Endothelial cell of umbilical vein (primary cell): ENCODE results near the gene SMAP1. TPM values are rescaled to one million over a fixed set of nuclear protein-coding genes. Genes with fewer than 3 reads are reported as not detected.

Experiments used
- BruUV-seq: library from RNA; stranded (reverse); fragments of 400-500 nt; replicated peaks from 2 replicates; lab custom pipeline; 2021; lab: Mats Ljungman, UMichigan
- CTCF ChIA-PET: fragments of 300-600, 350-600 bp; sonication (Branson Sonifier 250); formaldehyde crosslinking; loops from one replicate; lab custom pipeline; 2021; ENCODE audit warnings: antibody characterized with exemption, inconsistent platforms; lab: Charles Lee
- POLR2A ChIA-PET: fragments of 300-600, 350-600 bp; sonication (Branson Sonifier 250); formaldehyde crosslinking; loops from one replicate; lab custom pipeline; 2021; ENCODE audit warnings: antibody characterized with exemption, inconsistent platforms; lab: Charles Lee
- DNase-seq: peaks from one replicate; pipeline ENCODE4 v3.0.0-alpha.2; 2011; ENCODE audit warnings: low read depth, low spot score
- FAIRE-seq: peaks from 2 replicates; lab custom pipeline; 2011; peaks lifted over from hg19 to GRCh38; lab: Jason Lieb, UNC
- H2AFZ ChIP-seq: 2 replicates; pipeline ENCODE4 v1.6.0; 2012; ENCODE audit warnings: low read depth, low read length, control low read depth, inconsistent platforms
- H3K27ac ChIP-seq: 2 replicates; pipeline ENCODE4 v1.5.1; 2011; ENCODE audit warnings: low read depth, mild to moderate bottlenecking, control low read depth, low read length, moderate library complexity; ENCODE audit not compliant: insufficient read depth
- H3K27me3 ChIP-seq, 2 experiments: 2 replicates each; pipeline versions ENCODE4 v1.6.0 to v1.6.1; 2011; ENCODE audit warnings: low read length in 2 of 2, mixed read lengths in 1 of 2; ENCODE audit not compliant: control insufficient read depth in 2 of 2, insufficient read depth in 2 of 2
- H3K36me3 ChIP-seq, 2 experiments: 2 replicates in 1 of 2; 3 replicates in 1 of 2; pipeline ENCODE4 v1.5.1; 2011; ENCODE audit warnings: low read length in 2 of 2, mild to moderate bottlenecking in 1 of 2, moderate library complexity in 1 of 2; ENCODE audit not compliant: control insufficient read depth in 2 of 2, insufficient read depth in 2 of 2; ENCODE audit errors: extremely low read depth in 1 of 2
- H3K4me1 ChIP-seq: 3 replicates; pipeline ENCODE4 v1.5.1; 2011; ENCODE audit warnings: mild to moderate bottlenecking, low read length; ENCODE audit not compliant: control insufficient read depth, insufficient read depth; ENCODE audit errors: extremely low read depth
- H3K4me2 ChIP-seq: 2 replicates; pipeline ENCODE4 v1.6.1; 2011; ENCODE audit warnings: low read length, control low read depth, mixed read lengths; ENCODE audit not compliant: insufficient read depth
- H3K4me3 ChIP-seq, 3 experiments: fragments of 200-600 bp in 1 of 3; sonication (generic), shearing (Covaris generic) in 1 of 3; replicated peaks in 1 of 3; 2 replicates each; pipeline ENCODE4 v1.5.1; 2011 to 2016; ENCODE audit warnings: control low read depth in 3 of 3, low read length in 3 of 3, mild to moderate bottlenecking in 2 of 3, inconsistent platforms in 1 of 3, low read depth in 1 of 3, moderate library complexity in 1 of 3; ENCODE audit not compliant: insufficient read depth in 1 of 3
- H3K79me2 ChIP-seq: 2 replicates; pipeline ENCODE4 v1.6.0; 2012; ENCODE audit warnings: low read length, inconsistent platforms; ENCODE audit not compliant: control insufficient read depth, insufficient read depth
- H3K9ac ChIP-seq: replicated peaks from 2 replicates; pipeline ENCODE3; 2011; ENCODE audit warnings: low read length, control low read depth; ENCODE audit not compliant: insufficient read depth; ENCODE audit errors: extremely low read depth
- H3K9me1 ChIP-seq: replicated peaks from 3 replicates; pipeline ENCODE4 v1.6.0; 2011; ENCODE audit warnings: mild to moderate bottlenecking, low read length; ENCODE audit not compliant: control insufficient read depth, insufficient read depth; ENCODE audit errors: extremely low read depth
- H3K9me3 ChIP-seq: replicated peaks from 2 replicates; pipeline ENCODE4 v1.5.1; 2012; ENCODE audit warnings: low read length, inconsistent platforms; ENCODE audit not compliant: control insufficient read depth, insufficient read depth
- H4K20me1 ChIP-seq: replicated peaks from 2 replicates; pipeline ENCODE3; 2011; ENCODE audit warnings: mild to moderate bottlenecking, low read length; ENCODE audit not compliant: control insufficient read depth, insufficient read depth; ENCODE audit errors: extremely low read depth
- EZH2 ChIP-seq: IDR thresholded peaks from 2 replicates; pipeline ENCODE4 v1.6.1; 2012; ENCODE audit warnings: borderline replicate concordance, low read depth, mild to moderate bottlenecking, moderate library complexity, low read length, inconsistent platforms; ENCODE audit not compliant: severe bottlenecking
- FOS ChIP-seq: IDR thresholded peaks from 2 replicates; pipeline ENCODE4 v1.6.1; 2011; ENCODE audit warnings: mild to moderate bottlenecking, low read length, moderate library complexity, borderline replicate concordance; ENCODE audit not compliant: insufficient read depth
- GATA2 ChIP-seq: IDR thresholded peaks from 2 replicates; pipeline ENCODE4 v1.7.0; 2011; ENCODE audit warnings: low read depth, mild to moderate bottlenecking, moderate library complexity, mixed read lengths, low read length; ENCODE audit not compliant: insufficient read length, insufficient read depth
- JUN ChIP-seq: IDR thresholded peaks from 2 replicates; pipeline ENCODE4 v1.6.1; 2011; ENCODE audit warnings: borderline replicate concordance, low read depth; ENCODE audit not compliant: insufficient read length, insufficient read depth
- MYC ChIP-seq: IDR thresholded peaks from one replicate; pipeline ENCODE4 v1.6.1; 2011; ENCODE audit warnings: mild to moderate bottlenecking, low read depth, low read length
- POLR2A ChIP-seq: IDR thresholded peaks from 2 replicates; pipeline ENCODE4 v1.6.1; 2012; ENCODE audit warnings: low read depth, mild to moderate bottlenecking, control low read depth, low read length
- POLR2AphosphoS5 ChIP-seq: IDR thresholded peaks from 2 replicates; pipeline ENCODE4 v1.6.1; 2012; ENCODE audit warnings: low read depth, mild to moderate bottlenecking, control low read depth, low read length, moderate library complexity; ENCODE audit not compliant: insufficient read depth
- dilution Hi-C: fragments of 300-500 bp; cut with MboI; formaldehyde crosslinking; loops from one replicate; pipeline ENCODE4 v1.15.0; 2019; ENCODE audit warnings: low sequenced_read_pairs; ENCODE audit not compliant: extremely low pct_ligation_motif_present
- intact Hi-C: fragments of 100-400 bp; cut with micrococcal nuclease; formaldehyde crosslinking; loops from one replicate; pipeline ENCODE4 v1.10.0; 2022
- polyA plus RNA-seq, 4 experiments: library from polyadenylated mRNA; depleted of rRNA in 3 of 4; stranded (reverse) in 3 of 4; unstranded in 1 of 4; fragments of >200 nt; gene quantifications; 2 replicates each; pipeline versions ENCODE4 v1.2.1 to v1.2.3, GENCODE V29; 2011 to 2012; ENCODE audit warnings: missing spikeins in 1 of 4
- total RNA-seq: library from RNA; stranded (reverse); gene quantifications from 2 replicates; pipeline ENCODE4 v1.2.3, GENCODE V29; 2021
- TF ChIP-seq, protein P1 (sequence below), 2 donors: IDR thresholded peaks; 1 replicate in 1 of 2; 2 replicates in 1 of 2; pipeline ENCODE4 v1.5.1; 2011; ENCODE audit warnings: low read length in 2 of 2, mild to moderate bottlenecking in 2 of 2, moderate library complexity in 2 of 2, control low read depth in 1 of 2, inconsistent platforms in 1 of 2, low read depth in 1 of 2; ENCODE audit not compliant: insufficient read depth in 1 of 2; ENCODE audit errors: extremely low read depth in 1 of 2
- TF ChIP-seq, protein P2 (sequence below): IDR thresholded peaks from 2 replicates; pipeline ENCODE4 v1.6.1; 2011; ENCODE audit not compliant: insufficient read depth, insufficient read length

Gene SMAP1
- total and polyA plus RNA-seq, 2 donors (not counting 3 experiments of a cell fraction or from before 2014, with no cell fraction given): 14.6 to 24.6 TPM

DNA sequence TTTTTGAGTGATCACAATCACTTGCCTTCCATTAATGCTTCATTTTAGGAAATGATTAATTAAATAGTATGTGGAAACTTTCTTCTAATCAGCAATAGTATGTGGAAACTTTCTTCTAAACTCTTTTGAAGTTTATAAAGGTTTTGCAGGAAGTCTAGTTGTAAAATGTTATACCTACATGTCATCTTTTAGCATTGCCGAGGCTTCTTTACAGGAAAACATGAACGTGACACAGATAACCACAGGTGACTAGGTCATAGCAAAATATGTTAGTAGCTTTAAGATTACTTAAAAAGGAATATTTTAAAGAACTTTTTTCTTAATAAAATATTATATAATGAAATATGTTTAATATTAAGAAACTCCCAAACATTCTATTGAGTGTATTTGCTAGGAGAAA lies 56.8 kb downstream of the SMAP1 start:
- H3K27ac ChIP-seq: no peak overlapping the region
- no peak overlapping the region for H3K9ac ChIP-seq
- H3K4me3 ChIP-seq: no peak overlapping the region
- BruUV-seq: no TSS peak
- intact Hi-C loops: no loop called here
- POLR2A ChIA-PET: no interaction called here
- H3K4me2 ChIP-seq: no peak overlapping the region
- dilution Hi-C loops: no loop called here
- FAIRE-seq (no peak), DNase-seq (no peak)
- H3K9me3 ChIP-seq: no peaks in the 10 kb centered on the region
- TF ChIP-seq, protein P1, sequence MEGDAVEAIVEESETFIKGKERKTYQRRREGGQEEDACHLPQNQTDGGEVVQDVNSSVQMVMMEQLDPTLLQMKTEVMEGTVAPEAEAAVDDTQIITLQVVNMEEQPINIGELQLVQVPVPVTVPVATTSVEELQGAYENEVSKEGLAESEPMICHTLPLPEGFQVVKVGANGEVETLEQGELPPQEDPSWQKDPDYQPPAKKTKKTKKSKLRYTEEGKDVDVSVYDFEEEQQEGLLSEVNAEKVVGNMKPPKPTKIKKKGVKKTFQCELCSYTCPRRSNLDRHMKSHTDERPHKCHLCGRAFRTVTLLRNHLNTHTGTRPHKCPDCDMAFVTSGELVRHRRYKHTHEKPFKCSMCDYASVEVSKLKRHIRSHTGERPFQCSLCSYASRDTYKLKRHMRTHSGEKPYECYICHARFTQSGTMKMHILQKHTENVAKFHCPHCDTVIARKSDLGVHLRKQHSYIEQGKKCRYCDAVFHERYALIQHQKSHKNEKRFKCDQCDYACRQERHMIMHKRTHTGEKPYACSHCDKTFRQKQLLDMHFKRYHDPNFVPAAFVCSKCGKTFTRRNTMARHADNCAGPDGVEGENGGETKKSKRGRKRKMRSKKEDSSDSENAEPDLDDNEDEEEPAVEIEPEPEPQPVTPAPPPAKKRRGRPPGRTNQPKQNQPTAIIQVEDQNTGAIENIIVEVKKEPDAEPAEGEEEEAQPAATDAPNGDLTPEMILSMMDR (IDR thresholded peaks at IDR 0.05; ENCODE audit: extremely low read depth in 1 of 2, insufficient read depth in 1 of 2, low read depth in 1 of 2, low read length in 2 of 2): no peak
- no peak for TF ChIP-seq FOS
- TF ChIP-seq POLR2A: no peak
- no peak for TF ChIP-seq POLR2AphosphoS5
- no peaks in the 10 kb centered on the region for H3K27me3 ChIP-seq
- H3K79me2 ChIP-seq: peaks cover 2% of the 10 kb centered on the region
- peaks cover 5% of the 10 kb centered on the region for H4K20me1 ChIP-seq
- CTCF ChIA-PET: no interaction called here
- no peak overlapping the region for H2AFZ ChIP-seq
- no peaks in the 10 kb centered on the region for H3K9me1 ChIP-seq
- no peaks in the 10 kb centered on the region for H3K4me1 ChIP-seq
- no peaks in the 10 kb centered on the region for H3K36me3 ChIP-seq

DNA sequence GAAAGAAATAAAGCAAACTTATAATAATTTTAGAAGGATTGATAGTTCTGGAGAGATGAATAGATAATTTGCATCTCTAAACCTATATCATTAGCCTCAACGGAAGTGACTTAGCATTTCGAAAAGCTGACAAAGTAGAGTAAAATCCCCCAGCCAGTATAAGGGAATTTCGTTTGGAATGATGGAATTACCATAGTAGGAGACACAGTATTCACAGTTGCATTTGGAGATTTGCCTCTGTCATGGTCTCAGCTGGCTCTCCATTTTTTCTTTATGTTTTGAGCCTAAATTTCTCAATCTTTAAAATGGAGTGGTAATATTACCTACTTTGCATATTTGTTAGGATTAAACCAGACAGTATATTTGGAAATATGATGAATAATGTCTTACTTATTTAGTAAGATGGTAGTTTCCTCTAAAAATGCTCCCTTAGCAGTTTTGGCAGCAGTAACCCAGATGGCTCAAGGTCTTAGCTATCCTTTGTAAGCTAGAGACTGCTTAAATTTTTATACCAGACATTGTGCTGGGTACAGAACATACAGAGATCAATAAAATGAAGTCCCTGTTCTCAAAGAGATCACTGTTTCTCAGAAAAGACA lies 58.2 kb downstream of the SMAP1 start:
- Histone ChIP-seq H3K9me3 (no peaks in the 10 kb centered on the region), H3K27ac (no peak overlapping the region), H2AFZ (no peak overlapping the region), H3K36me3 (no peaks in the 10 kb centered on the region), H3K79me2 (peaks cover 6% of the 10 kb centered on the region), H3K4me2 (no peak overlapping the region), H4K20me1 (peaks cover 5% of the 10 kb centered on the region), H3K9ac (no peak overlapping the region), H3K4me1 (no peaks in the 10 kb centered on the region), H3K27me3 (no peaks in the 10 kb centered on the region), H3K4me3 (no peak overlapping the region), H3K9me1 (no peaks in the 10 kb centered on the region)
- BruUV-seq: no TSS peak
- POLR2A ChIA-PET: no interaction called here
- FAIRE-seq (no peak), DNase-seq (no peak)
- CTCF ChIA-PET: interaction anchor here (1.2 to 1.3 kb wide), 2 partner anchors 9 to 19 kb away, joined by 4 read pairs; no protein-coding TSS in a partner anchor
- dilution Hi-C loops: no loop called here
- intact Hi-C loops: no loop called here
- no peak for TF ChIP-seq FOS
- TF ChIP-seq GATA2: no peak
- no peak for TF ChIP-seq JUN
- no peak for TF ChIP-seq POLR2A
- TF ChIP-seq MYC: no peak
- TF ChIP-seq POLR2AphosphoS5: no peak
- no peak for TF ChIP-seq EZH2
- TF ChIP-seq, protein P1 (IDR thresholded peaks at IDR 0.05; ENCODE audit: extremely low read depth in 1 of 2, insufficient read depth in 1 of 2, low read depth in 1 of 2, low read length in 2 of 2): no peak
- TF ChIP-seq, protein P2, sequence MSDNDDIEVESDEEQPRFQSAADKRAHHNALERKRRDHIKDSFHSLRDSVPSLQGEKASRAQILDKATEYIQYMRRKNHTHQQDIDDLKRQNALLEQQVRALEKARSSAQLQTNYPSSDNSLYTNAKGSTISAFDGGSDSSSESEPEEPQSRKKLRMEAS: no peak
